ENCODE data around the gene ZNF335.
"Not testable (repeated sequence)": the region's sequence is repeated elsewhere in the genome, so short reads cannot be mapped to it uniquely, and the experiment has no call there.

The ZNF335 gene

DNA sequence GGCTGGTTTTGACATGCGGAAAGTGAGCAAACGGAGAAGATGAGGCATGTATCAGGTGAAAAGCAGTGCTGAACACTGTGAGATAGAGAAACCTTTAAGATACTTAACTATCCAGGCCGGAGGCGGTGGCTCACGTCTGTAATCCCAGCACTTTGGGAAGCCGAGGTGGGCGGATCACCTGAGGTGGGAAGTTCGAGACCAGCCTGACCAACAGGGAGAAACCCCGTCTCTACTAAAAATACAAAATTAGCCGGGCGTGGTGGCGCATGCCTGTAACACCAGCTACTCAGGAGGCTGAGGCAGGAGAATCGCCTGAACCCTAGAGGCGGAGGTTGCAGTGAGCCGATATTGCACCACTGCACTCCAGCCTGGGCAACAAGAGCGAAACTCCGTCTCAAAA, 40.3 kb downstream of the ZNF335 start:
- DNase-seq = not testable (repeated sequence)

DNA sequence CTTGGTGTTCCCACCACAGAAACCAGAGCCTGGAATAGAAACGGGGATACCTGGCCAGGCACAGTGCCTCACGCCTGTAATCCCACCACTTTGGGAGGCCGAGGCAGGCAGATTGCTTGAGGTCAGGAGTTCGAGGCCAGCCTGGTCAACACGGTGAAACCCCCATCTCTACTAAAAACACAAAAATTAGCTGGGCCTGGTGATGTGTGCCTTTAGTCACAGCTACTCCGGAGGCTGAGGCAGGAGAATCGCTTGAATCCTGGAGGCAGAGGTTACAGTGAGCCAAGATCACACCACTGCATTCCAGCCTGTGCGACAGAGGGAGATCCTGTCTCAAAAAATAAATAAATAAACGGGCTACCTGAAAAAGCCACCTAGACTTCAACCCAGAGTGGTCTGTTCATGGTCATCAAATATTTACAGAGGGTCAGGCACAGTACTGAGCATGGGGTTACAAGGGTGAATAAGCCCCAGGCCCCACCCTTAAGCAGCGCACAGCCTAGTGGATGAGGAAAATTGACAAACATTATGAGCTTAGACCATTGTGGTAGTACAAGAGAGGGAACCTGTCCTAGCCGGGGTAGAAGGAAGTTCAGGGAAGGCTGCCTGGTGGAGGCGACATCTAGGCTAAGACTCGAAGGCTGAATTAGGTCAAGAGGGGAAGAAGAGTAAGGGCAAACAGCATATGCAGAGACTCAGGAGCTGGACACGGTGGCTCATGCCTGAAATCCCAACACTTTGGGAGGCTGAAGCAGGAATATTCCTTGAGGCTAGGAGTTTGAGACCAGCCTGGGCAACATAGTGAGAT, 44.7 kb downstream of the ZNF335 start:
- no peak for DNase-seq

DNA sequence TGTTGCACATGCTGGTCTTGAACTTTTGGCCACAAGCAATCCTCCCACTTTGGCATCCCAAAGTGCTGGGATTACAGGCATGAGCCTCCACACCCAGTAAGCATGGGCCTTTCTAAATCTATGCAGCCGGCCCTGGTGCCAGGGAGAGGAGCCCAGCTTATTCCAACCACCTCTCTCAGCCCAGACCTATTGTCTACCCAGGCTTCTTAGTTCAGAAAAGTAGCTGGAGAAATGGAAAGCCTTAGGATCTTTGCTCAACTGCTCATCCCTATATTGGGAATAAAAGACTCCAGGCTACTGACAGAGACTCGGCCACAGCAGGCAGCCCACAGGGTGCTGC, 45.3 kb downstream of the ZNF335 start:
- DNase-seq = no peak

DNA sequence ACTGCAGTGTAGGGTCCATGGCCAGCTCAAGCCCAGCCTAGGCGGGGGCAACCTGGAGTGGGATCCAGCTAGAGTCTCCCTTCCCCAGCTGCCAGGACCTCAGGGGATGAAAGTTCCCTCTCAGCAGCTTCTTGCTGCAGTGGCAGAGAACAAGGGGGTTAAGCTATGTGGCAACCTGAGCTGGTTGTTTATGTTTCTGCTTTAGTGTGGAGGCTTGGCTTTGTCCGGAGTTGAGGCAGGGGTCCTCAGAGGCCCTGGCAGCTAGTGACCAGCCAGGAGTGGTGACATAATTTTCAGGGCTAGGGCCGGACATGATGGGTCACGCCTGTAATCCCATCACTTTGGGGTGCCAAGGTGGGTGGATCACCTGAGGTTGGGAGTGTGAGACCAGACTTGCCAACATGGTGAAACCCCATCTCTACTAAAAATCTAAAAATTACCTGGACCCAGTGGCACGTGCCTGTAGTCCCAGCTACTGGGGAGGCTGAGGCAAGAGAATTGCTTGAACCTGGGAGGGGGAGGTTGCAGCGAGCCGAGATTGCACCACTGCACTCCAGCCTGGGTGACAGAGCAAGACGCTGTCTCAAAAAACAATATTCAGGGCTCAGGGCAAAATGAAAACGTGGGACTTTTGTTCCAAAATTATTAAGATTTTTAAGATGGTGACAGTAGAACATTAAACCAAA, 46.0 kb downstream of the ZNF335 start:
- DNase-seq = no peak

DNA sequence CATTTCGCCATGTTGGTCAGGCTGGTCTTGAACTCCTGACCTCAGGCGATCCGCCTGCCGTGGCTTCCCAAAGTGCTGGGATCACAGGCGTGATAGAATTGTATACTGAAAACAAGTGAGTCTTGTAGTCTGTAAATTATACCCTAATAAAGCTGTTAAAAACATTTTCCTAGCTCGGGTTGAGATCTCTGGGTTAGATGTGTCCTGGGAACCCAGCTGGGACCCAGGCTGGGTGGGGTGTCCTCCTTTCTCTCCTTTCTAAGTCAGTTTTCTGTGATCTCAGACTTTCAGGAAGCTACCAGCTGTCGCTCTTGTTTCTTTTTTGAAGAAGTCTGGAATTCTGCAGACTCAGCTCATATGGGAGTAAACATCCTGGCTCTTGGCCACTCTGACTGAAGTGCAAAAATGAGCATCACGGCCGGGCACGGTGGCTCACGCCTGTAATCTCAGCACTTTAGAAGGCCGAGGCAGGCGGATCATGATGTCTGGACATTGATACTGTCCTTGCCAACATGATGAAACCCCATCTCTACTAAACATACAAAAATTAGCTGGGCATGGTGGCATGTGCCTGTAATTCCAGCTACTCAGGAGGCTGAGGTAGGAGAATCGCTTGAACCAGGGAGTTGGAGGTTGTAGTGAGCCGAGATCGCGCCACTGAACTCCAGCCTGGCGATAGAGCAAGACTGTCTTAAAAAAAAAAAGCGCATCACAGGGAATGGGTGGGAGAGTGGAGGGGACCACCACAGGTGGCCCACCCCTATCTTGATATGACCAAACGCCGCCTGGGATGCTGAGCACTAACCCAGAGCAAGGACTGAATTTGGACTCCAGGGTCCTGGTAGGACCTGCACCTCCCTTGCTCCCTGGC, 47.4 kb downstream of the ZNF335 start:
- DNase-seq = no peak

DNA sequence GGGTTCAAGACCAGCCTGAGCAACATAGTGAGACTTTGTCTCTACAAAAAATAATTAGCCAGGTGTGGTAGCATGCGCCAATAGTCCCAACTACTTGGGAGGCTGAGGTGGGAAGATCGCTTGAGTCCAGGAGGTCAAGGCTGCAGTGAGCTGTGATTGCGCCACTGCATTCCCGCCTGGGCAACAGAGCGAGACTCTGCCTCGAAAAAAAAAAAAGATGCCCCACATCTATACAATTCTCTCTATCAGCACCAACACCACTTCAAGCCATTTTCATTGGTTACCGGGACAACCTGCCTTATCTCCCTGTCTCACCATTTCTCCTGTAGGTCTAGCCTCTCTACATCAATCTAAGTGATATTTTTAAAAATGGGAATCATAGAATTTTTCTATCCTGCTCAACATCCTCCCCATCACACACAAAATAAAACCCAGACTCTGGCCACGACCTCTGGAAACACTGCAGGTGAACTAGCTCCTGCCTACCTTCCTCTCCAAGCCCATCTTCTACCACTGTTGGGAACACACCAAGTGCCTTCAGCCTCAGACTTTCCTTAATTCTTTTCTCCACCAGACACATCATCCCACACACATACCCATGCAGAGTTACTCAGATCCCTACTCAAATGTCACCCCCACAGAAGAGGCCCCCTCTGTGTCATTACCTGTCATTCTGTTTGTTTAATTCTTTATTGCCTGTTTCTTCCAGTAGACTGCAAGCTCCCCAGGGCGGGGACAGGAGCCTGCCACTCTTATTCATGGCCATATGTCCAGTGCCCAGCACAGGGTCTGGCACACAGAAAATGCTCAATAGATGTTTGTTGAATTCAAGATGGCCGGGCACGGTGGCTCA, 50.4 kb downstream of the ZNF335 start:
- DNase-seq = no peak

DNA sequence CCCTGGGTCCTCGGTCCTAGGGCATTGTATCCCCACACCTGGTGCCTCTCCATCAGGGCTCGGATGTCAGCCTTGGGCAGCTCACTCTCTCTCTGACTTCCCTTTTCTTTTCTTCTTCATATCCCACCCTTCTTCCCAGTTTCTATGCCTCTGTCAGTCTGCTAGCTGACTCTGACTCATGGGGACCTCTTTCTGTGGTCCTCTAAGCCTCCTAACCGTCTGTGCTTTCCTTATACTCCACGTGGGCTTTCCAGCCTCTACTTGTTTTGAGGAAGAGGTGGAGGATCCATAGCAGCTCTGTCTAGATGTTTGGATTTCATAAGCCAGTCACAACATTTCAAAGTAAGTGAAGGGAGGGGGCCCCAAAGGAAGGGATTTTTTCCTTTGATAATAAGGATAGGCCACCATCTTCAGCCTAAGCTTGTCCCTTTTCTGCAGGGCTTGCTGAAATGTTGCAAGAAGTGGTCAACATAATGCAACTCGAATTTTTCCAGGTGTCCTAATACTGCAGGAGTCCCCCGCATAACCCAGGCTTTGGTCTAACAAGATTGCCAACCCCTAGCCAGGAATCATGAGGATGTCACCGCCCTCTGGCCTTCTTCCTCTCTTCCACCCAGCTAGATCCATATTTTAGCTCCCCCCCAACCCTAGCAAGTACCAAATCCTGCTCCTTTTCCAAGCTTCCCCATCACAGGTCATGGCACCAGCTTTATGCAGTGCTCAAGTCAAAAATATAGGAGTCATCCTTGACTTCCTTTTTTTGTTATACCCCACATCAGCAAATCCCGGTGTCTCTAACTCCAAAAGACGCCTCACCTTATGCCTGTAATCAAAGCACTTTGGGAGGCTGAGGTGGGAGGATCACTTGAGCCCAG, 51.3 kb downstream of the ZNF335 start:
- no peak for DNase-seq

DNA sequence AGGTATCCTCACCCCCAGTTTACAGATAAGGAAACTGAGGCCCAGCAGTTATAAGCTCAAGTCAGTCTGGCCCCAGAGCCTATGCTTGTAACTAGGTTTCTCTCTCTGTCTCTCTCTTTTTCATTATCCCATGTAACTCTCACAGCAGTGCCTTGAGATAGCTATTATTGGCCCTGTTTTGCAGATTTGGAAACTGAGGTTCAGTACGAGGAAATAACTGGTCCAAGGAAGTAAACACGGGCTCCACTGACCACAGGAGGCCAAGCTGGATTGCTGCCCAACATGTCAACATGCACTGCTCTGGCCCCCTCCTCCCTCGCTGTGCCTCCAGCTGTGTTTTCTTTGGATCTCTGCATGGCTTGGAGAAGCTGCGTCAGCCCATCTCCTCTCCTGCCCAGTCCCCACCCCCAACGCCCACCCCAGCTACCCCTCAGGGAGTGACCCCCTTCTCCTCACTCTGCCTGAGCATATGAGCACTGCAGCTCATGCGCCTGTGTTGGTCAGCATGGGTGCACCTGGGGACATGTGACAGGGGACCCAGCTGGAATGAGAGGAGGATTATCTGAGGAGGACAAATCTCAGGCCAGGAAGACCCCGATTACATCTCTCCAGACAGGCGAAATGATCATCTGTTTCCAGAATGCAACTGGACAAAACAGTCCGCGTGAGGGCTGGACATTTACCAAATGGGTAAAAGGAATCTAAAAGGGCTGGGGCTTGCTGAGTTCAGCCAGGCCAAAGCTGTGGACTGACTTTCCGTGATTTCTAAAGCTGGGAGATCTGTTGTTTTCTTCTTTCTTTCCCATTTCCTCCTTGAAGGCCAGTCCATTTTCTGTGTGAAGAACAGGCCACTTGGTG, 52.2 kb downstream of the ZNF335 start:
- no peak for DNase-seq

DNA sequence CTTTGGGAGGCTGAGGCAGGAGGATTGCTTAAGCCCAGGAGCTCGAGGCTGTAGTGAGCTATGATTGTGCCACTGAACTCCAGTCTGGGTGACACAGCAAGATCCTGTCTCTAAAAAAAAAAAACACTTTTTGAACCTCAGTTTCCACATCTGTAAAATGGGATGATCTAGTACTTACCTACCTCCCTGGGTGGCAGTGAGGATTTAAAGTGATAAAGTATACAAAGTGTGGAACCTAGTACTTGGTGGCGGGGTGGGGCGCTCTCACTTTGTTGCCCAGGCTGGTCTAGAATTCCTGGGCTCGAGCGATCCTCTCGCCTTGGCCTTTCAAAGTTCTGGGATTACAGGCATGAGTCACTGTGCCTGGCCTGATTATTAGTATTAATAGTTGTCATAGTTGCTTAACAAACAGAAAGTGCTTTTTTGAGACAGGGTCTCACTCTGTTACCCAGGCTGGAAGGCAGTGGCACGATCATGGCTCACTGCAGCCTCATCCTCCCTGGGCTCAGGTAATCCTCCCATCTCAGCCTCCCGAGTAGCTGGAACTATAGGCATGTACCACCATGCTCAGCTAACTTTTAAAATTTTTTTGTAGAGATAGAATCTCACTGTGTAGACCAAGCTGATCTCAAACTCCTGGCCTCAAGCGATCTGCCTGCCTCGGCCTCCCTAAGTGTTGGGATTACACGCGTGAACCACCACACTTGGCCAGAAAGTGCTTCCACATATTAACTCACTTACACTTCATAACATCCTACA, 53.0 kb downstream of the ZNF335 start:
- DNase-seq = no peak

DNA sequence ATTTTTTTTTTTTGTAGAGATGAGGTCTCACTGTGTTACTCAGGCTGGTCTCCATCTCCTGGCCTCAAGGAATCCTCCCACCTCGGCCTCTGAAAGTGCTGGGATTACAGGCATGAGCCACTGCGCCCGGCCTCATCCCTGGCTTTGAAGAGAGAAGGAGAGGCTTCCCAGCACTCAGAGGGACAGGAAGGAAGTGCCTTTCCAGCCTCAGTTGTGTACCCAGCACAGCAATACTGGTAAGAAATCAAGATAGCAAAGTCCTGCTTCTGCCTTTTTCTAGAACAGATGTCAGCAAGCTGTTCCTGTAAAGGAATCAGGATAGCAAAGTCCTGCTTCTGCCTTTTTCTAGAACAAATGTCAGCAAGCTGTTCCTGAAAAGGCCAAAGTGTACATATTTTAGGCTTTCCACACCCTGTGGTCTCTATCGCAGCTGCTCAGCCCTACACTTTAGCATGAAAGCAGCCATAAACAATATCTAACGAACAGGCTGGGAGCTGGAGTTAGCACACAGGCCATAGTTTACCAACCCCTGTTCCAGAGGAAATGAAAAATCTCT, 53.7 kb downstream of the ZNF335 start:
- no peak for DNase-seq

DNA sequence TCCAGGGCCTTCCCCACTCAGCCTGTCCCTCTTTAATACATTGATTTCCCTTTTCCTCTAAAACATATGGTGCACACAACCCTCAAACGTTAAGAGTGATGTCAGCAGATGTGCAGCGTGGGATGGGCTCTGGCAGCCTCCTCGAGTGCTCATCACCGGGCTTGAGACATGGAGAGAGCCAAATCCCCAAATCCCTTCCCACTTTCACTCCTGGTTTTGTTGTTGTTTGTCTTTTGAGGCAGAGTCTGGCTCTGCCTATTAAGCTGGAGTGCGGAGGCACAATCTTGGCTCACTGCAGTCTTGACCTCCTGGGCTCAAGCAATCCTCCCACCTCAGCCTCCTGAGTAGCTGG, 54.2 kb downstream of the ZNF335 start:
- DNase-seq = no peak

DNA sequence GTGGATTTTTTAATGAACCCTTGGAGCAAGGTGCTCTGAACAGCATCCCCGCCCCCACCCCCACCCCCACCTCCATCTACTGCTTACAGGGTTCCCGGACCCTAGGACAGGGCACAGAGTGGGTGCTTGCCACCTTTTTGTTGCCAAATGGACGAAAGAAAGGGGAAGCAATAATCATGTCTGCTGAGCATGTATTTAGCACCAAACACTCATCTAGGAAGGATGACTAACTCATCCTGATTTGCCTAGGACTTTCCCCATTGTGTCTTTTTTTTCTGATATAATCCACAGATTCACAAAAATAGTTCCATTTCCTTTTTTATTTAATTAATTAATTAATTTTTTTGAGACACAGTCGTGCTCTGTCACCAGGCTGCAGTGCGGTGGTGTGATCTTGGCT, 58.9 kb downstream of the ZNF335 start:
- DNase-seq = no peak

DNA sequence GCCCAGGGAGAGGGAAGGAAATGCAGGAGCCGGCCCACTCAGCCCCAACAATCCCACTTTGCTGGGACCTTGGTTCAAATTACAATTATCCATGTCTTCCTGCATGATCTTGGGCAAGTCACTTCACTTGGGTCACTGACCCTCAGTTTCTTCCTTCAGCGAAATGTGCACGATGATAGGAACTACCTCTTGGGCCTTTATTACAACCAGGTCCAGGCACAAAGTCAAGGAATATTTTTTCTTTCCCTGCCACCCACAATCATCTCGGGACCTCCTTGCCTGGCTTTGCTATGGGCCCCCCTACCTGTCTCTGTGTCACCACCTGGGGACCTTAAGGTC, 59.7 kb downstream of the ZNF335 start:
- DNase-seq = no peak

DNA sequence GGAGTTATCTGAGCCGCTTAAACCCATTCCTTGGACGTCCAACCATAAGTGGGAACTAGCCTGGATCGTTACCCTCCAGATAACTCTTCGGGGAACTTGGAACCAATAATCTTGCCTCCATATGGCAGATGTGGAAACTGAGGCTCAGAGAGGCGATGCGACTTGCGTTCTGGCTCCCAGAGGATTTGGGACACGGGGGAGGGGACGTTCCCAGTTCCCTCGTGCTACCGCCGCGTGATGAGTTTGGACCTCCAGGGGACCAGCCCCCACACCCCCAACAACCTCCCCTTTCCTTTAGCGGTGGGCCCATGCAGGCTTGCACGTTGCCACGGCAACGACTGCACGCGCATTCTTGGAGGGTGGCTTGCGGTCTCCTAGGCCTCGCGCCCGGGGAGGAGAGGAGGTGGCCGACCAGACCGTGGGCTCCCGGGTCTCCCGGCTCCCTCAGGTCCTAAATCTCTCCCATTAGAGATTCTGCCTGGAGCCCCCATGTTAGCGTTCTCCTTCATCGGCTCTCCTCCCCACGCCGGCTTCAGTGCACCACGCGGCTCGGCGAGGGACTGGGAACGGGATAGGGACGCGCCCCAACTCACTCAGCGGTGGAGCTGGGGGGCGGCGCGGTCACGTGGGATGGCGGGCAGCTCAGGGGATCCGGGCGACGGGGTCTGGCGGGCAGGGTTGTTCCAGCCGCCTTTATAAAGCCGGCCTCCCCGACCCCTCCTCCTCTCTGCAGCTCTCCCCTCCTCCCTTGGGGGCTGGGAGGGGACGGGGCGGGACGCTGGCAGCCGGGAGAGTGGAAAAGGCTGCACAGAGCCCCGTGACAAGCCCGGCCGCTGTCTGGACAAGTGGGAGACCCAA, 60.3 kb downstream of the ZNF335 start, which contains the start of gene PLTP:
Gene PLTP, minus strand, starts transcription at position 670 of the 858 bp plus-strand sequence. CDS start 703 bp downstream, outside the sequence.
- DNase-seq = peak; percentile 54

DNA sequence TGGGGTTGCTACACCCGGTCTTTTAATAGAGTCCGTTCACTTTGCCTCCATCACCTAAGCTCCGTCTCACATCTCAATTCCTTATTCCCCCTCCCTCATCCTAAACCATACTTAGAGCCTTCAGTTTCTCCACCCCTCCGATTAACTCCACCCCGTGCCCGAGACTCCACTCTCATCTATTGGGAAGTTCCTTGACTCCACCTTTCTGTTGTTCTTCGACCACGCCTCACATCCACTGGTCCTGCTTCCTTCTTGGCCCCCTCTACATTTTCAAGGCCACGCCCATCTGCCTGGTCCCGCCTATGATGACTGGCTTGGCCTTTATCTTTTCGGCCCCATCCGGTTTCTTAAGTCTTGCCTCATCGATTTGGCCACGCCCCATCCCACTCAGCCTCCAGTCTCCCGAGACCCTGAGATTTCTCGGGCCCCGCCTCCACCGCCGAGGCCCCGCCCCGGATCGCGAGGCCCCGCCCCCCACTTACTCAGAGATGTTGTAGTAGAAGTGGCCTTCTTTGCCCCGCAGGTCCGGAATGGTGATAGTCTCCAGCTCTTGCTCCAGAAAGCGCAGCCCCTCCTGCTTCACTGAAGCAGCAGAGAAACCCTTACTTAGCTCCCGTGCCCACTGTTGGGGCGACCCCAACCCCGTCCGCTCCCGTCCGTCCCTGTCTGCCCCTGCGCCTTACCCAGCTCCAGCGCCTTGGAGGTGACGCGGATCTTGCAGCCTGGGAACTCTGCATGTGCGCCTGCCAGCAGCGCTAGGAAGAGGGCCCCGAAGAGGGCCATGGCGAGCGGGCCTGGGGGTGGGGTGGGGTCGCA, 61.1 kb downstream of the ZNF335 start:
- peak; percentile 34 for DNase-seq

DNA sequence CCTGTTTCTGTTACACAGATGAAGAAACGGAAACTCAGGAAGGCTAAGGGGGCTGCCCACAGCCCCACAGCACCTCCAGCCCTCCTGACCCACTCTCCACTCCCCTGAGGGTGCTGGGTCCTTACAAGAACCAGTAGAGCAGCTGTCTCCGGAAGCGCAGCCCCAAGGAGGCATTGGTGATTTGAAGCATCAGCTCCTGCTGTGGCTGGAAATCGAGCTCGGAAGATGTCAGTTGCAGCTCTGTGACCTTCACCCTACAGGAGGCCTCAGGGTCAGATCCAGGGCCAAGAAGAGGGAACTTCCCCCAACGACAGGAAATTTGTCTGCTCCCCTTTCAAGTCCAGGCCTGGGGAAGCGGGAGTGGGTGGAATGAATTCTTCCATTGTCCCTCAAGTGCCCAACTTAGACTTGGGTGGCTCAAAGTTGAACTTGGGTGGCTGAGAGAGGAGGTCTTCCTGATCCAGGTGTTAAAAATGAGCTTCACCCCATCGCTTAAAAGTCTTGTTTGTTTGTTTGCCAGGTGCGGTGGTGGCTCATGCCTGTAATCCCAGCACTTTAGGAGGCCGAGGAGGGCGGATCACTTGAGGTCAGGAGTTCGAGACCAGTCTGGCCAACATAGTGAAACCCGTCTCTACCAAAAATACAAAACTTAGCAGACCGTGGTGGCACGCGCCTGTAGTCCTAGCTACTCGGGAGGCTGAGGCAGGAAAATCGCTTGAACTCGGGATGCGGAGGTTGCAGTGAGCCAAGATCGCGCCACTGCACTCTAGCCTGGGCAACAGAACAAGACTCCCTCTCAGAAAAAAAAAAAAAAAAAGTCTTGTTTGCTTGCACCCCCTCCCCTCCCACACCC, 62.0 kb downstream of the ZNF335 start:
- DNase-seq = no peak

DNA sequence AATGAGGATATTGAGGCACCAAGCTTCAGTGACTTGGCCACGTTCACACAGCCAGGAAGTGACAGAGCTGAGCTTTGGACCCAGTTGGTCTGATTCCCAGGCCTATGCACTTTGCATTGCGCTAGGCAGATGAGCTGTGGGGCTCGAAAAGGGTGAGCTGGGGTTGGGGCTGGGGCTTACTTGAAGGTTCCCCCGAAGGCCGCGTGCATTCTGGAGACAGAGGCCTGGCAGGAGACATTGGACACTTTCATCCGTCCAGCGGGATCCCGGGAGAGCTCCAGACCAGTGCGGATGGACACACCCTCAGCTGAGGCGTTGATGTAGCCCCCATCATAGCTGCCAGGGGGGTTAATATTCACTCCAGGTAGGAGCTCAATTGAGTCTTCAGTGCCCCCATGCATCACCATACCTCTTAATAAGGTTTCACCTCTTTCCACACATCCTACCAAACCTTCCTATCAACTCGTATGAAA, 62.6 kb downstream of the ZNF335 start:
- no peak for DNase-seq
